Stomach smooth muscle (tissue), 2 donors: ENCODE measurements around the gene NOL6.
"Not testable (repeated sequence)": the region's sequence is repeated elsewhere in the genome, so short reads cannot be mapped to it uniquely, and the experiment has no call there.

Experiments
- H3K27ac ChIP-seq: one replicate; pipeline ENCODE4 v1.7.0; 2013; ENCODE audit warnings: mild to moderate bottlenecking, low read length, inconsistent platforms
- H3K27me3 ChIP-seq, 2 donors: one replicate each; pipeline ENCODE4 v1.7.0; 2013; ENCODE audit warnings: low read length in 2 of 2; ENCODE audit not compliant: insufficient read depth in 2 of 2, control insufficient read depth in 1 of 2
- H3K36me3 ChIP-seq, 2 donors: one replicate each; pipeline ENCODE4 v1.7.0; 2013; ENCODE audit warnings: low read length in 2 of 2; ENCODE audit not compliant: control insufficient read depth in 2 of 2, insufficient read depth in 2 of 2
- H3K4me1 ChIP-seq: one replicate; pipeline ENCODE4 v1.7.0; 2013; ENCODE audit warnings: low read length; ENCODE audit not compliant: control insufficient read depth, insufficient read depth
- H3K4me3 ChIP-seq, 2 donors: one replicate each; pipeline ENCODE4 v1.7.0; 2013; ENCODE audit warnings: low read length in 2 of 2
- H3K9ac ChIP-seq, 2 donors: one replicate each; pipeline ENCODE4 v1.7.0; 2013; ENCODE audit warnings: low read length in 2 of 2, mild to moderate bottlenecking in 1 of 2
- H3K9me3 ChIP-seq, 2 donors: one replicate each; pipeline ENCODE4 v1.7.0; 2013; ENCODE audit warnings: low read length in 2 of 2; ENCODE audit not compliant: control insufficient read depth in 2 of 2
- donor health status: healthy.
- donor health status: Pancreatic carcinoma.

NOL6 gene

DNA sequence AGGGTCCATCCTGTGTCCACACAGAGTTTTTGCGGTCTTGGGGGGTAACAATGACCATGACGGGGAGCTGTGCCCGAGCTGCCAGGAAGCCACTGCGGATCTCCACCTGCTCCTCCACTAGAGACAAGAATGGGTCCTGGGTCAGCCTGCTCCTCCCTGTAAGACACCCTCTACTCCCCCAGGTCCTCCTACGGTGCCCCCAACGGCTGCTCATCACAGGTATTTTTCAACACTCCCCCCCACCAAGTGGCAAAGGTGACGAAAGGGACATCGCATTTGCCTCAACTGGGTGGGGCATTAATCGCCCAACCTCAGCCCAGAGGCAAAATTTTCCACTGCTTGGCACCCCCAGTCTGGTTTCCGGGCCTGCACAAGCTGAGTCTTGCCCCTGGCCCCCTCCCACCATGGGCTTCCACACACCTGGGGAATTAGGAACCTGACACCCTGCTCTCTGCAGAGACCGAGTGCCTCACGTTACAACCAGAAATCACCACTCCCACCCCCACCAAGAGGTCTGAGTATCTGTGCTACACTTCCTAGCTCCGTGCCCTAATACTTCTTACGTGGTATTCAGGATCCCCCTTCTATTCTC, 9.6 kb downstream of the NOL6 start:
- H3K9ac ChIP-seq, result no peak overlapping the region
- H3K9me3 ChIP-seq, result no peaks in the 10 kb centered on the region
- H3K4me3 ChIP-seq, result no peak overlapping the region
- no peak overlapping the region for H3K27ac ChIP-seq
- no peaks in the 10 kb centered on the region for H3K27me3 ChIP-seq
- no peaks in the 10 kb centered on the region for H3K4me1 ChIP-seq
- H3K36me3 ChIP-seq, result peaks cover 55 to 73% of the 10 kb centered on the region in 2 donors

DNA sequence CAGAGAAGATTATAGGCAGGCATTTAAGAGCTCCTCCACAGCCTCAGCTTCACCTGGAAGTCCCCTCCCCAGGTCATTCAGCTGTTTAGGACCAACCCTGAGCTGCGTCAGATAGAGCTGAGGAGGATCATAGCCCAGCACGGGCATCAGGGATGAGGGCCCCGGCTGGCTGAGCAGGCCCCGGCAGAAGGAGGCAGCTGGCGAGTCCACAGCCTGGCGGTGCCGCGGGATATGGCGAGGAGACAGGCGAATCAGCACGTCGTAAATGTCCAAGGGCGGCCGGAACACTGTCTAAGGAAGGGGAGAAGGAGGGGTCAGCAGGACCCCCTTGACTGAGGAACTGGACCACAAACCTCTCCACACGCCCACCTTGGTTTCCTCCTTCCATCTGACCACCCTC, 10.6 kb downstream of the NOL6 start:
- Histone ChIP-seq H3K9me3 (no peaks in the 10 kb centered on the region), H3K27ac (no peak overlapping the region), H3K4me1 (no peaks in the 10 kb centered on the region), H3K4me3 (no peak overlapping the region), H3K36me3 (peaks cover 45 to 63% of the 10 kb centered on the region in 2 donors), H3K9ac (no peak overlapping the region), H3K27me3 (no peaks in the 10 kb centered on the region)

DNA sequence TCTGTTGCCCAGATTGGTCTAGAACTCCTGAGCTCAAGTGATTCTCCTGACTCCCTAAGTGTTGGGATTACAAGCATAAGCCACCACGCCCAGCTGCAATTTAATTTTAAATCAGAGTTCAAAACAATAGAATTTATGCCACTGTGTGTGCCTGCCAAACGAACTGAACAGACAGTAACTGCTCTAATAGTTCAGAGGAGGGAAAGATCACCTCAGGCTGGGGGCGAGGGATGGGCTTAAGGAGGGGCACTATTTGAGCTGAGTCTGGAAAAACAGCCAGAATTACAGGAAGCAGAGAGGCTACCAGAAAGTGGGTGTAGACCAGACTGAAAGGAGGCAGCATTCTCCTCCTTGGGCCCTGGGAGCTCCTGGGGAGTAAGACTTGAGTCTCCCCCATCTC, 12.2 kb downstream of the NOL6 start:
- no peaks in the 10 kb centered on the region for H3K27me3 ChIP-seq
- H3K4me3 ChIP-seq, result no peak overlapping the region
- no peak overlapping the region for H3K9ac ChIP-seq
- no peak overlapping the region for H3K27ac ChIP-seq
- no peaks in the 10 kb centered on the region for H3K9me3 ChIP-seq
- H3K4me1 ChIP-seq, result no peaks in the 10 kb centered on the region
- peaks cover 30 to 47% of the 10 kb centered on the region in 2 donors for H3K36me3 ChIP-seq

DNA sequence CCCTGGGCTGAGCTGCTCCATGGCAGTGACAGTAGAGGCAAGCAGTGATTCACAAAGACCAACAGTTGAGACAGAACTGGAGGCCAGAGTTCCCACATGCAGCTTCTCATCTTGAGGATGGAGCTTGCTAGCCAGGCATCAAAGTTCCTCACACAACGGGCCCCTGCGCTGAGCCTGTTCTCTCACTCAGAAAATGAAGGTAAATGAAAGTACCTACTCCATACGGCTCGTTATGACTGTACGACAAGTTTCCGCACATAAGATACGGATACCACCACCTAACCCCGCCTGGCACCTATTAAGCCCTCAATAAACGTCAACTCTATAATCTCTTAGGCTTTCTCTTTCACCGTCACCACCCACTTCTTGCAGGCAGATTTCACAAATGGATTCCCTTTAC, 12.9 kb downstream of the NOL6 start:
- Histone ChIP-seq H3K4me1 (no peaks in the 10 kb centered on the region), H3K36me3 (peaks cover 24 to 41% of the 10 kb centered on the region in 2 donors), H3K9me3 (no peaks in the 10 kb centered on the region), H3K27me3 (no peaks in the 10 kb centered on the region), H3K9ac (no peak overlapping the region), H3K27ac (no peak overlapping the region), H3K4me3 (no peak overlapping the region)

DNA sequence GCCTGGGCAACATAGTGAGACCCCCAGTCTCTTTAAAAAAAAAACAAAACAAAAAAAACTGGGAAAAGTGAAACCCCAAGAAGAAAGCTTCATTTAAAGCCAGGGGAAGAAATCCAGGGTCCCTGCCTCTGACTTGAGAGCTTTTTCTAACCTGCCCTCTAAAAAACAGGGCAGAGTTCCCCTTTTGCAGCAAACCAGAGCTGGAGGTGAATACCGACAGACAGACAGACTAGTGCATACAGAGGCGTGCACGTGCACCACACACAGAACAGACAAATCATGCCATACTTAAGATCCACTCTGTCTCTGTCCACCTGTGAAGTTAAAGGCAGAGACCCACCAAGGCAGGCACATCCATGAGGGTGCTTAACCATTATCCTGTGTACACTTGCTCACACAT, 14.6 kb downstream of the NOL6 start:
- Histone ChIP-seq H3K27me3 (no peaks in the 10 kb centered on the region), H3K27ac (no peak overlapping the region), H3K4me3 (no peak overlapping the region), H3K4me1 (no peaks in the 10 kb centered on the region), H3K9ac (peak overlapping the region in 1 of 2 donors; percentile 13), H3K9me3 (no peaks in the 10 kb centered on the region), H3K36me3 (peaks cover 7 to 23% of the 10 kb centered on the region in 2 donors)

DNA sequence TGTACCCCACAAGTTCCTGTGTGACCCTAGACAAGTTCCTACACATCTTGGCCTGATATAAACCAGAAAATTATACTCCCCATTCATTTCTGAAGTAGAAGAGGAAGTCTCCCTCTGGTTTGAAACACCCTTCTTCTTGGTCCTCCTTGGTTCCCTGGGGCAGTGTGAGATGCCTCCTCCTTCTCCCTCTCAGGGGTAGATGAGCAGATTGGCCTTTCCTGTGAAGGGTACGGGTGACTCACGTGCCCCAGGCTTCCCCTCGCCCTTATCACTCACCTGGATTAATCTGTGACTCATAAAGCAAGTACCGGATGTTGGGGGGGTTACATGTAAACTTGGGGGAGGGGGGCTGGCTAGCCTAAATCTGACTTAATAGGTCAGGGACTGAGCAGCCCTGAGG, 15.3 kb downstream of the NOL6 start:
- Histone ChIP-seq H3K4me3 (no peak overlapping the region), H3K9me3 (no peaks in the 10 kb centered on the region), H3K4me1 (no peaks in the 10 kb centered on the region), H3K27ac (no peak overlapping the region), H3K27me3 (no peaks in the 10 kb centered on the region), H3K36me3 (peaks cover 6 to 18% of the 10 kb centered on the region in 2 donors), H3K9ac (no peak overlapping the region)

DNA sequence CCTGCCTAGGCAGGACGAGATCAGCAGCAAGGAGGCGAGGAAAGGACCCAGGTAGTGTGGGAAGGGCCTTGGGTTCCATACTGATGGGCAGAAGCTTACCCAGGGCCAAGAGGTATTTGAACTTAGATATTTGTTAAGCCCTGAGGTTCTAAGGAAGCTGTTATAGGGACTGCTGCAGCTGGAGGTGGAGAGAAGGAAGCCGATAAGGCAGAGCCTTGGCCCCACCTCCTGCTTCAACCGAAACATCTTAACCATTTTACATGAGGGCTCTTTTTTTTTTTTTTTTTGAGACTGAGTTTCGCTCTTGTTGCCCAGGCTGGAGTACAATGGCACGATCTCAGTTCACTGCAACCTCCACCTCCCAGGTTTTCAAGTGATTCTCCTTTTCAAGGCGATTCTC, 17.8 kb downstream of the NOL6 start:
- no peaks in the 10 kb centered on the region for H3K27me3 ChIP-seq
- no peaks in the 10 kb centered on the region for H3K36me3 ChIP-seq
- no peaks in the 10 kb centered on the region for H3K4me1 ChIP-seq
- no peak overlapping the region for H3K4me3 ChIP-seq
- no peak overlapping the region for H3K9ac ChIP-seq
- H3K9me3 ChIP-seq, result no peaks in the 10 kb centered on the region
- H3K27ac ChIP-seq, result no peak overlapping the region

DNA sequence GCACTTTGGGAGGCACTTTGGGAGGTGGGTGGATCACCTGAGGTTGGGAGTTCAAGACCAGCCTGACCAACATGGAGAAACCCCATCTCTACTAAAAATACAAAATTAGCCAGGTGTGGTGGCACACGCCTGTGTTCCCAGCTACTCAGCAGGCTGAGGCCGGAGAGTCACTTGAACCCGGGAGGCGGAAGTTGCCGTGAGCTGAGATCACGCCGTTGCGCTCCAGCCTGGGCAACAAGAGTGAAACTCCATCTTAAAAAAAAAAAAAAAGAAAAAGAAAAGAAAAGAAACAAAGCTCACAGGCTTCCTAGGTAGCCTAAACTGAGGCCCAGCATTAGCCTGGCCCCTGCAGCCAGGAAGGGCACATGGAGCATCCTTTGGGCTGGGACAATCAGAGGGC, 18.3 kb downstream of the NOL6 start:
- not testable (repeated sequence) for H3K27me3 ChIP-seq, H3K4me1 ChIP-seq, H3K9me3 ChIP-seq, H3K9ac ChIP-seq, H3K4me3 ChIP-seq, H3K36me3 ChIP-seq, H3K27ac ChIP-seq

DNA sequence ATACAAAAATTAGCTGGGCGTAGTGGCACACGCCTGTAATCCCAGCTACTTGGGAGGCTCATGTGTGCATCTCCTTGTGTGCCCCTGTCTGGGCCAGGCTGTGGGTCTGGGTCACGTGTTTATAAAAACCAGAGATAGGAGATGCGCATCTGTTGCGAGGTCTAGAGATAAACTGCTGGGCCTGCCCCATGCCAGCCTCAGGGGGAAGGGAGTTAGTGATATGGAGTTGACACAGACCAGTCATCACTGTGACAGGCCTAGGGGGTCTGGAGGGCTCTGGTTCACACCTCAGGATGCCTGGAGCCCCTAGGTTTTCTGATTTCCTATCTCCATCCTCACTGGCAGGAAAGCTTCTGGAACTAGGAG, 19.1 kb downstream of the NOL6 start:
- not testable (repeated sequence) for H3K27ac ChIP-seq, H3K36me3 ChIP-seq, H3K4me1 ChIP-seq, H3K9ac ChIP-seq, H3K9me3 ChIP-seq, H3K27me3 ChIP-seq, H3K4me3 ChIP-seq

DNA sequence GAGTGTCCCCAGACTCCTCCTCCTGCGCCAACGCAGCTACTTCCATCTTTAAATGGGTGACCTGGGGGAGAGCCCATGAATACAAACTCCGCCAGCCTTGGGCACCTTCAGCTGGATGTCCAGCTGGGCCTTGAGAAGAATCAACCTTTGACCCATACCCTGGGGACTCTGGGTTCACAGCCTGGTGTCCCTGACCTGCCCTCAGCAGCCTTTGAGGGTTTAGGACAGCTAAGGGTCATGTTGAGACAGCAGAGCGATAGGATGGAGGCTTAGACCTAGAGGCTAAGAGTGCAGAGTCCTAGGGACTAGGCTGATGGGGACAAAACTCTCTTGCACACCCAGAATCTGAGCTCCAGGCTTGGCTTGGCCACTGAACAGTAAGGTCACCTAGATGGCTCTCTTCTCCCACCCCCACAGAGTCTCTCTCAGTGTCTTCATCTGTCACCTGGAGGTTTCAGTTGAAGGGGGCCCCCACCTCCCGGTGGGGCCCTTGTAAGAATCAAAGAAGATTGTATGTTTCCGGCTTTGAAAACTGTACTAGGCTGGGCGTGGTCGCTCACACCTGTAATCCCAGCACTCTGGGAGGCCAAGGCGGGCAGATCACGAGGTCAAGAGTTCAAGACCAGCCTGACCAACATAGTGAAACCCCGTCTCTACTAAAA, 19.6 kb downstream of the NOL6 start:
- Histone ChIP-seq H3K9me3 (no peaks in the 10 kb centered on the region), H3K27me3 (no peaks in the 10 kb centered on the region), H3K4me3 (no peak overlapping the region), H3K36me3 (no peaks in the 10 kb centered on the region), H3K4me1 (no peaks in the 10 kb centered on the region), H3K27ac (no peak overlapping the region), H3K9ac (no peak overlapping the region)

DNA sequence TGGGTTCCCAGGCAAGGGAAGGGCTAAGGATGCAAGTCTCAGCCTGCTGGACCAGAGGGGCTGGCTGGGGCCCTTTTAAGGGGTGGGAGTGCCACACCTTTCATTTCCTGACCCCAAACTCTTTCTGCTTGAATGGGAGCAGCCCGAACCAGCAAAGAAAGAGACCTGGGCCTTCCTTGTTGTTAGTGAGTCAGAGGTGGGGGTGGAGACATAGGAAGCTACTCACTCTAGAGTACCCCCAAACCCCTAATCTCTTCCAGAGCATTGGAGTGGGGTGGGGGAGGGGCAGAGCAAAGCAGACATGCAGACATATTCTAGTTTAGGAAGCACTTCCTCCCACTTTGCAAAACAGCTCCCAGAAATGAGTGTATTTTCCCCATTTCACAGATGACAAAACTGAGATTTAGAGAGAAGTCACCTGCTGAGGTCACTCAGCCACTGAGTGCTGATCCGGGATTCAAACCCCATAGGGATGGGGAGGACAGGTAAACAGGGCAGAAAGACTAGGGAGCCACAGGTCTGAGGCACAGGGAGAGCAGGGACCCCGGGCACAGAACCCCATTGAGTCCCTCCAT, 20.4 kb downstream of the NOL6 start:
- no peak overlapping the region for H3K27ac ChIP-seq
- H3K4me3 ChIP-seq, result no peak overlapping the region
- H3K4me1 ChIP-seq, result no peaks in the 10 kb centered on the region
- no peaks in the 10 kb centered on the region for H3K36me3 ChIP-seq
- no peaks in the 10 kb centered on the region for H3K9me3 ChIP-seq
- H3K9ac ChIP-seq, result no peak overlapping the region
- H3K27me3 ChIP-seq, result no peaks in the 10 kb centered on the region
